Activated CD4-positive, alpha-beta T cell treated with anti-CD3 and anti-CD28 coated beads for 36 hours (primary cell): ENCODE data around the gene CFAP73. TPM values are rescaled to one million over a fixed set of nuclear protein-coding genes. Genes with fewer than 3 reads are reported as not detected.
A peak's percentile ranks its signal among the peaks of the same experiment; 100 is the strongest.

Experiments used
- ATAC-seq: fragments of 200-7000 bp; cut with Tn5 transposase; one replicate; pipeline ENCODE4 v1.10.0; 2021; ENCODE audit warnings: mild to moderate bottlenecking, moderate library complexity
- CTCF ChIA-PET: fragments of 350-600 bp; sonication (Branson Sonifier 250); formaldehyde crosslinking; loops from one replicate; lab custom pipeline; 2021; ENCODE audit warnings: antibody characterized with exemption; lab: Charles Lee
- POLR2A ChIA-PET: fragments of 350-600 bp; sonication (Branson Sonifier 250); formaldehyde crosslinking; loops from one replicate; lab custom pipeline; 2021; ENCODE audit warnings: antibody characterized with exemption, inconsistent platforms; lab: Charles Lee
- DNase-seq: peaks from one replicate; pipeline ENCODE4 v3.0.0-alpha.2; 2020
- H3K27ac Mint-ChIP-seq: one replicate; pipeline ENCODE4 v1.8.0; 2021; ENCODE audit warnings: mixed read lengths
- H3K27me3 Mint-ChIP-seq: one replicate; pipeline ENCODE4 v1.8.0; 2021; ENCODE audit warnings: mixed read lengths
- H3K36me3 Mint-ChIP-seq: one replicate; pipeline ENCODE4 v1.8.0; 2021; ENCODE audit warnings: low read depth, mixed read lengths
- H3K4me1 Mint-ChIP-seq: one replicate; pipeline ENCODE4 v1.8.0; 2021; ENCODE audit warnings: mixed read lengths
- H3K4me3 Mint-ChIP-seq: one replicate; pipeline ENCODE4 v1.8.0; 2021; ENCODE audit warnings: mild to moderate bottlenecking, moderate library complexity, mixed read lengths
- H3K9me3 Mint-ChIP-seq: one replicate; pipeline ENCODE4 v1.8.0; 2021; ENCODE audit warnings: low read depth, mixed read lengths
- intact Hi-C, 2 experiments: fragments of 100-400 bp; cut with DNase I in 1 of 2; cut with micrococcal nuclease in 1 of 2; formaldehyde crosslinking; loops; one replicate each; pipeline versions ENCODE4 v1.14.2 to v1.15.1; 2022 to 2024; cut with DNase I, micrococcal nuclease
- total RNA-seq, 2 experiments: library from RNA; stranded (reverse); gene quantifications; one replicate each; pipeline ENCODE4 v1.2.3, GENCODE V29; 2021

The CFAP73 gene
- total RNA-seq, 2 experiments from 2014 or later = 0.86 to 1.1 TPM

- intact Hi-C loops = no loop called here
- H3K4me3 Mint-ChIP-seq = no peak overlapping the region
- peaks cover 21% of the 10 kb centered on the region for H3K4me1 Mint-ChIP-seq
- no peaks in the 10 kb centered on the region for H3K27me3 Mint-ChIP-seq
- no peak overlapping the region for H3K27ac Mint-ChIP-seq
- ATAC-seq = no peak
- H3K36me3 Mint-ChIP-seq = peaks cover 36% of the 10 kb centered on the region
- H3K9me3 Mint-ChIP-seq = no peaks in the 10 kb centered on the region
- DNase-seq = no peak
- POLR2A ChIA-PET = interaction anchor here (0.5 to 0.6 kb wide), 2 partner anchors 14 to 42 kb away, joined by 3 read pairs; no protein-coding TSS in a partner anchor
- CTCF ChIA-PET = interaction anchor here (1.9 kb wide), 1 partner anchor 17 kb away, joined by 8 read pairs; no protein-coding TSS in a partner anchor
Observed at GRCh38 chr12:113191227-113191626, 41.7 kb downstream of the CFAP73 start.

GRCh38 chr12:113194971-113195391 is 45.5 kb downstream of the CFAP73 start:
- peaks cover 2% of the 10 kb centered on the region for H3K4me1 Mint-ChIP-seq
- H3K27ac Mint-ChIP-seq = no peak overlapping the region
- ChIA-PET POLR2A (no interaction called here), CTCF (interaction anchor here (0.5 to 1.3 kb wide), 5 partner anchors 9 to 721 kb away, joined by 3 read pairs; partner anchors contain the start of gene RITA1)
- H3K9me3 Mint-ChIP-seq = no peaks in the 10 kb centered on the region
- intact Hi-C loops = loop anchor here (5.0 kb wide), 3 partner anchors 67 to 232 kb away; no protein-coding TSS in a partner anchor
- H3K27me3 Mint-ChIP-seq = no peaks in the 10 kb centered on the region
- DNase-seq (no peak), ATAC-seq (no peak)
- no peak overlapping the region for H3K4me3 Mint-ChIP-seq
- peaks cover 13% of the 10 kb centered on the region for H3K36me3 Mint-ChIP-seq

GRCh38 chr12:113195598-113195997 is 46.1 kb downstream of the CFAP73 start:
- intact Hi-C loops = loop anchor here (5.0 kb wide), 3 partner anchors 67 to 232 kb away; no protein-coding TSS in a partner anchor
- Mint-ChIP-seq H3K9me3 (no peaks in the 10 kb centered on the region), H3K27ac (no peak overlapping the region), H3K27me3 (no peaks in the 10 kb centered on the region), H3K4me1 (peaks cover 2% of the 10 kb centered on the region), H3K4me3 (no peak overlapping the region), H3K36me3 (peaks cover 10% of the 10 kb centered on the region)
- no peak for ATAC-seq
- CTCF ChIA-PET = interaction anchor here (0.5 to 1.3 kb wide), 5 partner anchors 34 to 722 kb away, joined by 3 read pairs; no protein-coding TSS in a partner anchor
- DNase-seq = no peak
- POLR2A ChIA-PET = no interaction called here

GRCh38 chr12:113196582-113196981 is 47.1 kb downstream of the CFAP73 start:
- ChIA-PET POLR2A (no interaction called here), CTCF (interaction anchor here (0.6 to 2.3 kb wide), 6 partner anchors 12 to 229 kb away, joined by 3 to 10 read pairs (median 3); no protein-coding TSS in a partner anchor)
- Mint-ChIP-seq H3K27ac (no peak overlapping the region), H3K27me3 (no peaks in the 10 kb centered on the region), H3K9me3 (no peaks in the 10 kb centered on the region), H3K4me3 (no peak overlapping the region), H3K4me1 (peaks cover 2% of the 10 kb centered on the region), H3K36me3 (peaks cover 7% of the 10 kb centered on the region)
- intact Hi-C loops = loop anchor here (5.0 kb wide), 3 partner anchors 66 to 231 kb away; no protein-coding TSS in a partner anchor
- DNase-seq (no peak), ATAC-seq (peak; percentile 2)

- peak; percentile 99 for ATAC-seq
Observed at GRCh38 chr12:113196990-113197389, 47.5 kb downstream of the CFAP73 start.

GRCh38 chr12:113197518-113198077 is 48.1 kb downstream of the CFAP73 start:
- intact Hi-C loops = loop anchor here (1.0 to 5.0 kb wide), 4 partner anchors 65 to 230 kb away; no protein-coding TSS in a partner anchor
- no peak for ATAC-seq
- ChIA-PET POLR2A (no interaction called here), CTCF (interaction anchor here (0.7 to 2.3 kb wide), 6 partner anchors 11 to 112 kb away, joined by 3 to 10 read pairs (median 4); partner anchors contain the start of gene TPCN1)
- no peak overlapping the region for H3K4me3 Mint-ChIP-seq
- no peak overlapping the region for H3K27ac Mint-ChIP-seq
- no peaks in the 10 kb centered on the region for H3K9me3 Mint-ChIP-seq
- H3K36me3 Mint-ChIP-seq = no peaks in the 10 kb centered on the region
- peaks cover 2% of the 10 kb centered on the region for H3K4me1 Mint-ChIP-seq
- DNase-seq = no peak
- no peaks in the 10 kb centered on the region for H3K27me3 Mint-ChIP-seq

More at GRCh38 chr12:113196990-113197389, 47.5 kb downstream of the CFAP73 start:
- H3K4me3 Mint-ChIP-seq = no peak overlapping the region
- intact Hi-C loops = loop anchor here (1.0 to 5.0 kb wide), 4 partner anchors 65 to 230 kb away; no protein-coding TSS in a partner anchor
- H3K9me3 Mint-ChIP-seq = no peaks in the 10 kb centered on the region
- H3K27ac Mint-ChIP-seq = no peak overlapping the region
- H3K36me3 Mint-ChIP-seq = peaks cover 5% of the 10 kb centered on the region
- H3K4me1 Mint-ChIP-seq = peaks cover 2% of the 10 kb centered on the region
- POLR2A ChIA-PET = no interaction called here
- no peaks in the 10 kb centered on the region for H3K27me3 Mint-ChIP-seq
- CTCF ChIA-PET = interaction anchor here (0.7 to 2.3 kb wide), 7 partner anchors 11 to 228 kb away, joined by 3 to 10 read pairs (median 4); partner anchors contain the start of gene TPCN1
- peak; percentile 76 for DNase-seq

- Mint-ChIP-seq H3K4me1 (peaks cover 2% of the 10 kb centered on the region), H3K27ac (no peak overlapping the region), H3K4me3 (no peak overlapping the region), H3K36me3 (no peaks in the 10 kb centered on the region), H3K27me3 (no peaks in the 10 kb centered on the region), H3K9me3 (no peaks in the 10 kb centered on the region)
- no peak for ATAC-seq
- intact Hi-C loops = loop anchor here (5.0 kb wide), 3 partner anchors 64 to 229 kb away; no protein-coding TSS in a partner anchor
- ChIA-PET CTCF (interaction anchor here (0.6 to 2.3 kb wide), 5 partner anchors 10 to 111 kb away, joined by 3 to 10 read pairs (median 3); partner anchors contain the start of gene TPCN1), POLR2A (no interaction called here)
- no peak for DNase-seq
Observed at GRCh38 chr12:113198296-113198695, 48.8 kb downstream of the CFAP73 start.

- H3K9me3 Mint-ChIP-seq = no peaks in the 10 kb centered on the region
- H3K4me3 Mint-ChIP-seq = no peak overlapping the region
- peaks cover 4% of the 10 kb centered on the region for H3K4me1 Mint-ChIP-seq
- ChIA-PET POLR2A (no interaction called here), CTCF (interaction anchor here (1.3 kb wide), 1 partner anchor 14 kb away, joined by 4 read pairs; the partner anchor contains the start of gene RITA1)
- H3K27me3 Mint-ChIP-seq = no peaks in the 10 kb centered on the region
- ATAC-seq (no peak), DNase-seq (no peak)
- no peaks in the 10 kb centered on the region for H3K36me3 Mint-ChIP-seq
- intact Hi-C loops = no loop called here
- H3K27ac Mint-ChIP-seq = no peak overlapping the region
Observed at GRCh38 chr12:113200021-113200797, 50.7 kb downstream of the CFAP73 start.

GRCh38 chr12:113201187-113202177 is 52.0 kb downstream of the CFAP73 start:
- Mint-ChIP-seq H3K27me3 (no peaks in the 10 kb centered on the region), H3K36me3 (no peaks in the 10 kb centered on the region), H3K9me3 (no peaks in the 10 kb centered on the region), H3K27ac (no peak overlapping the region), H3K4me3 (no peak overlapping the region), H3K4me1 (peaks cover 8% of the 10 kb centered on the region)
- ChIA-PET POLR2A (no interaction called here), CTCF (no interaction called here)
- DNase-seq (no peak), ATAC-seq (no peak)
- intact Hi-C loops = no loop called here

GRCh38 chr12:113202300-113203075 is 53.0 kb downstream of the CFAP73 start:
- Mint-ChIP-seq H3K9me3 (no peaks in the 10 kb centered on the region), H3K4me1 (peaks cover 15% of the 10 kb centered on the region), H3K36me3 (no peaks in the 10 kb centered on the region), H3K27ac (no peak overlapping the region), H3K4me3 (no peak overlapping the region), H3K27me3 (no peaks in the 10 kb centered on the region)
- intact Hi-C loops = no loop called here
- DNase-seq (no peak), ATAC-seq (no peak)
- CTCF ChIA-PET = interaction anchor here (1.6 kb wide), 1 partner anchor 28 kb away, joined by 3 read pairs; no protein-coding TSS in a partner anchor
- POLR2A ChIA-PET = no interaction called here
